Ishikawa (cell line): ENCODE results near the gene ERG.

ENCODE experiments used
- CEBPB ChIP-seq: IDR thresholded peaks from 2 replicates; pipeline ENCODE4 v1.6.1; 2012
- CREB1 ChIP-seq: IDR thresholded peaks from 2 replicates; pipeline ENCODE4 v1.6.1; 2012; ENCODE audit warnings: low read depth
- EGR1 ChIP-seq: IDR thresholded peaks from 2 replicates; pipeline ENCODE4 v1.6.1; 2012
- EP300 ChIP-seq: IDR thresholded peaks from 2 replicates; pipeline ENCODE4 v1.6.1; 2012; ENCODE audit warnings: borderline replicate concordance
- FOXM1 ChIP-seq: IDR thresholded peaks from 2 replicates; pipeline ENCODE4 v1.6.1; 2012; ENCODE audit warnings: low read depth, borderline replicate concordance
- NFIC ChIP-seq: IDR thresholded peaks from 2 replicates; pipeline ENCODE4 v1.6.1; 2012
- RAD21 ChIP-seq: IDR thresholded peaks from 2 replicates; pipeline ENCODE4 v1.6.1; 2012; ENCODE audit warnings: low read depth
- TAF1 ChIP-seq: IDR thresholded peaks from 2 replicates; pipeline ENCODE4 v1.6.1; 2012; ENCODE audit warnings: low read depth, mild to moderate bottlenecking
- TCF12 ChIP-seq: IDR thresholded peaks from 2 replicates; pipeline ENCODE4 v1.6.1; 2012; ENCODE audit warnings: low read depth
- TEAD4 ChIP-seq: IDR thresholded peaks from 2 replicates; pipeline ENCODE4 v1.6.1; 2012
- YY1 ChIP-seq: IDR thresholded peaks from 2 replicates; pipeline ENCODE4 v1.6.1; 2012; ENCODE audit warnings: low read depth
- ZBTB7A ChIP-seq: IDR thresholded peaks from 2 replicates; pipeline ENCODE4 v1.6.1; 2012; ENCODE audit warnings: low read depth
- TF ChIP-seq, protein P1 (sequence below): IDR thresholded peaks from 2 replicates; pipeline ENCODE4 v1.6.1; 2012
- TF ChIP-seq, protein P2 (sequence below): IDR thresholded peaks from 2 replicates; pipeline ENCODE4 v1.6.1; 2012
- TF ChIP-seq, protein P3 (sequence below): IDR thresholded peaks from 2 replicates; pipeline ENCODE4 v1.6.1; 2012; ENCODE audit warnings: low read depth, mild to moderate bottlenecking

Gene ERG

DNA sequence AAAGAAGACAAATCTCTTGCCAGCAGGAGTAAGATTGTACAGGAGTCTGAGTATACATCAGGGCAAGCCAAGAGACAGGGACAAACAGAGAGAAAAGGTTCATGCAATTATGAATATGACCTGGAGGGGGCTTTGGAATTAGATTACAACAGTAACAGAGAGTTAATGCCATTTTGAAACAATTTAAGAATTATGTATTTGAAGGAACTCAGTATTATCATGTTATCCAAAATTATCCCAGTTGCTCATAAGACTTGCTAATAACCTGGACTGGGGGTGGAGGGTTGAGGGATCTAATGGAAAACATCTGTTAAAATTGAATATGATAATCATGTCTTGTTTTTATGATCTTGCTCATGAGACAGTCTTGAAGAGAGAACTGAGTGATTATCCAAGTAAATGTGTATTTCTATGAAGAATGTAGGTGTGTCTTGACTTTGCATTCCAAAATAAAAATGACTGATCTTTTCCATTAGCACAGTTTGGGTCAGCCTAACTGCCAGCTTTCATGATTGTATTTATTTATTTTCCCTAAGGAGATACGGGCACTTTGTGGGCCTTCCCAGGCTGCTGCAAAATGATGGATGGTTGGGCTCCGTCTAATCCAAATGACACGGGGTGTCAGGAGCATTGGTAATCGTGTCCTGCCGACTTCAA, 117.7 kb downstream of the ERG start:
- TF ChIP-seq, protein P1, sequence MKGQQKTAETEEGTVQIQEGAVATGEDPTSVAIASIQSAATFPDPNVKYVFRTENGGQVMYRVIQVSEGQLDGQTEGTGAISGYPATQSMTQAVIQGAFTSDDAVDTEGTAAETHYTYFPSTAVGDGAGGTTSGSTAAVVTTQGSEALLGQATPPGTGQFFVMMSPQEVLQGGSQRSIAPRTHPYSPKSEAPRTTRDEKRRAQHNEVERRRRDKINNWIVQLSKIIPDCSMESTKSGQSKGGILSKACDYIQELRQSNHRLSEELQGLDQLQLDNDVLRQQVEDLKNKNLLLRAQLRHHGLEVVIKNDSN = no peak
- no peak for TF ChIP-seq TEAD4
- TF ChIP-seq RAD21 = no peak
- TF ChIP-seq, protein P2, sequence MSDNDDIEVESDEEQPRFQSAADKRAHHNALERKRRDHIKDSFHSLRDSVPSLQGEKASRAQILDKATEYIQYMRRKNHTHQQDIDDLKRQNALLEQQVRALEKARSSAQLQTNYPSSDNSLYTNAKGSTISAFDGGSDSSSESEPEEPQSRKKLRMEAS = no peak
- TF ChIP-seq FOXM1 = no peak
- no peak for TF ChIP-seq TAF1
- TF ChIP-seq EP300 = no peak

DNA sequence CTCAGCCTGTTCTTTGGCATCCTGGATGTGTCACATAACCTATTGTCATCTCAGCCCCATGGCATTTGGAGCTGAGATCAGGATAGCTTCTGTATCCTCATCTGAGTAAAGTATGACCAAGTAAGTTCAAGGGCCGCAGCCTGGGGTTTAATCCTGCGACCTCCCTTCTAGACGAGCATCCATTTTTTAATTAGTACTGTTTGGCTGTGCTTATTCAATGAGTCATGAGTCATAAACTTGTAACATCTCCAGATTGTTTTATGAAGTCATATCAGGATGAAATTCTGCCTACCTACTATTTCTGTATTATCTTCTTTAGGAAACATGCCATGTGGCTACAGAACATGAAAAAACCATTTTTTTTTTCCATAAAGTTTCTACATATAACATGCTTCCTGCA, 119.1 kb downstream of the ERG start:
- no peak for TF ChIP-seq CEBPB
- TF ChIP-seq ZBTB7A = no peak
- TF ChIP-seq, protein P2 = no peak
- no peak for TF ChIP-seq FOXM1
- TF ChIP-seq, protein P3, sequence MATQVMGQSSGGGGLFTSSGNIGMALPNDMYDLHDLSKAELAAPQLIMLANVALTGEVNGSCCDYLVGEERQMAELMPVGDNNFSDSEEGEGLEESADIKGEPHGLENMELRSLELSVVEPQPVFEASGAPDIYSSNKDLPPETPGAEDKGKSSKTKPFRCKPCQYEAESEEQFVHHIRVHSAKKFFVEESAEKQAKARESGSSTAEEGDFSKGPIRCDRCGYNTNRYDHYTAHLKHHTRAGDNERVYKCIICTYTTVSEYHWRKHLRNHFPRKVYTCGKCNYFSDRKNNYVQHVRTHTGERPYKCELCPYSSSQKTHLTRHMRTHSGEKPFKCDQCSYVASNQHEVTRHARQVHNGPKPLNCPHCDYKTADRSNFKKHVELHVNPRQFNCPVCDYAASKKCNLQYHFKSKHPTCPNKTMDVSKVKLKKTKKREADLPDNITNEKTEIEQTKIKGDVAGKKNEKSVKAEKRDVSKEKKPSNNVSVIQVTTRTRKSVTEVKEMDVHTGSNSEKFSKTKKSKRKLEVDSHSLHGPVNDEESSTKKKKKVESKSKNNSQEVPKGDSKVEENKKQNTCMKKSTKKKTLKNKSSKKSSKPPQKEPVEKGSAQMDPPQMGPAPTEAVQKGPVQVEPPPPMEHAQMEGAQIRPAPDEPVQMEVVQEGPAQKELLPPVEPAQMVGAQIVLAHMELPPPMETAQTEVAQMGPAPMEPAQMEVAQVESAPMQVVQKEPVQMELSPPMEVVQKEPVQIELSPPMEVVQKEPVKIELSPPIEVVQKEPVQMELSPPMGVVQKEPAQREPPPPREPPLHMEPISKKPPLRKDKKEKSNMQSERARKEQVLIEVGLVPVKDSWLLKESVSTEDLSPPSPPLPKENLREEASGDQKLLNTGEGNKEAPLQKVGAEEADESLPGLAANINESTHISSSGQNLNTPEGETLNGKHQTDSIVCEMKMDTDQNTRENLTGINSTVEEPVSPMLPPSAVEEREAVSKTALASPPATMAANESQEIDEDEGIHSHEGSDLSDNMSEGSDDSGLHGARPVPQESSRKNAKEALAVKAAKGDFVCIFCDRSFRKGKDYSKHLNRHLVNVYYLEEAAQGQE = no peak
- no peak for TF ChIP-seq YY1
- TF ChIP-seq RAD21 = no peak
- TF ChIP-seq TAF1 = no peak
- no peak for TF ChIP-seq TCF12
- TF ChIP-seq TEAD4 = no peak

DNA sequence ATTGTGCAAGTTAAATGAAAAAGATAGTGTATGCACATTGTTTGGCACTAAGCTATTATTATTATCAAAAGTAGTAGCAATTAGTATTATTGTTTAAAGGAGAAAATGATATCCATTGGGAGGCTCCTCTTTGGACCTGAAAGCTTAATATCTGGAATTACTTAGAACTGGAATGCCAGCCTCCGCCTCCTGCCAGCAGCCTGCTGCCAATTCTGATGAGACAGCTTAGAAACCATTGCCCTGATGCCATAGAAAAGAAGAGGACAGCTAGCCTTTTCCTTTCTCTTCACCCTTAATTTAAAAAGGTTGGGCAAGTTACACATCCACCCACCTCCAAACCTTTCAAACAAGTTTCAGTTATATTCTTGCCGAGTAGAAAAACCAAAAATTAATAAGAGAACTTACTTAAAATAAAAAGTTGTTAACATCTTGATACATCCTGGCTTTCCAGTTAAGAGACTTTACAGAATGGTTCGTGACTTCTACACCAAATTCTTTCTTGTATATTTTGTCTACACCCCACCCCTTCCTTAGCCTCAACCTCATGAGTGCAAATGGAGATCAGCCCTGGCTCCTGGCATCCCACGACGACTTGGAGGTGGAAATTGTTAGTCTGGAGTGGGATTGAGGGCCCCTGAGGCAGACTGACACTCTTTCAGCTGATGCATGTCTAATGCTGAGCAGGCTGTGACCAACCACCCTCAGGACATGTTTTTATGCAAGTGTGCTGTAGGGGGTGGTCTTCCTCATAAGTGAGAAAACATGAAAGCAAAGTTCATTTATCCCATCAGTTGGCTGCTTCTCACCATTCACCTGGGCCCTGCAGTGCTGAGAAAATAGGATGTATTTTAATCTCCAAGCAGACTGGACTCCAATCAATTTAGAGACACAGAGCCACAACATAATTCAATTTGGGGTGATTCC, 120.8 kb downstream of the ERG start:
- TF ChIP-seq TEAD4 = no peak
- no peak for TF ChIP-seq ZBTB7A
- TF ChIP-seq CEBPB = no peak
- TF ChIP-seq RAD21 = no peak

DNA sequence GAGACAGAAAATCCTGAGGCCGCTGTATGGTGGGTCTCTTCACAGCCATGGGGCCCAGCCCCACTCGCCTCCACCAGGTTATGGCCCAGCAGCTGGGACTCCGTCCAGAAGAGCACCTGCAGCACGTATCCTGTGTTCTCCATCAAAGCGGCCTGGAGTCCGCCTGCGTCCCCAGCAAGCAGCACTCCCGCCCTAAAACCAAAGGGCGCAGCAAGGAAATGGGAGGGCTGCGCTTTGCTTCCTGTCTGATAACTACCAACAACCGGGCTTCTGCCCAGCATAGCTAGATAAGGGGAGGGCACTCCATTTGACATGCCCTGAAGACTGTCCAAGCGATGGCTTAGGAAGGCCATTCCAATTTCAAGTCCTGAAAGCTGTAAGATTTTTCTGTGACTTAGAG, 121.6 kb downstream of the ERG start:
- TF ChIP-seq, protein P2 = no peak
- TF ChIP-seq TCF12 (no peak), EP300 (no peak), CREB1 (no peak), FOXM1 (no peak)

DNA sequence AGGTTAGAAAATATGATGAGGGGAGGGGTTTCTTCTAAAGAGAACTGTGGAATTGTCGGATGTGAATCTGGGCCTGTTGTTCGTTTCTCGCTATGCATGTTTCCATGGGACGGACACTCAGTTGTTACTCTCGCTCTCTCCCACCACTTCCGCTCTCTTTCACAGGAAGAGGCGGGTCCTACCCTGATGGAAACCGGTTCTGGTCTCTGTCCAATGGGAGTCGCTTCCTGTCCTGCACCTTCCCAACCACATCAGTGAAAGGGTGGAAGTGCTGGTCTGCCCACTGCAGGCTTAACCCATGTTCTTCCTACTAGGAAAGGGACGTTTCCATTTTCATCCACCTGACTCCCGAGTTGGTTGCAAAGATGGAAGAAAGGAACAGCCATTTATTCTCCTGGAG, 122.0 kb downstream of the ERG start:
- TF ChIP-seq CREB1 = no peak
- no peak for TF ChIP-seq FOXM1
- TF ChIP-seq, protein P3 = no peak
- TF ChIP-seq RAD21 = no peak
- TF ChIP-seq EGR1 = no peak
- no peak for TF ChIP-seq NFIC
- no peak for TF ChIP-seq EP300
- TF ChIP-seq ZBTB7A = no peak
- TF ChIP-seq TAF1 = no peak
- no peak for TF ChIP-seq YY1
- no peak for TF ChIP-seq CEBPB

DNA sequence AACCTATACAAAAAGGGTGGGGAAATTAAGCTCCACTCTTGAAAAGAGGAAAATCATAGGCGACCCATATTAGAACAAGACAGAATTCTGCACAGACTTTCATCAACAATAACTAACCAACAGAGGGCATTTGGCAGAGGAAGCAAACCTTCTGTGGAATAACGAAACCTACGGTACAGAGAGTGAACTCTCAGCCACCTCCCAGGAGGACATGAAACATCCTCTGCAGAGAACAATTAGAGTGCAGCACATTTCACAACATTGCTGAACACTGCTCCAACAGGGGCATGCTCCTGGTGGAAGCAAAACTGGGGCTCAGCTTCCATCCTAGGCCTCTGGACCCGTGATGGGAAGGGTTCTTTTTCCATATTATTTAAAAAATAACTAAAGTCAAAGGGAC, 130.6 kb downstream of the ERG start:
- TF ChIP-seq, protein P2 = no peak
- TF ChIP-seq, protein P3 = no peak
- TF ChIP-seq EP300 = no peak
- no peak for TF ChIP-seq TAF1
- no peak for TF ChIP-seq CEBPB
- no peak for TF ChIP-seq NFIC
- no peak for TF ChIP-seq CREB1
- no peak for TF ChIP-seq ZBTB7A
- no peak for TF ChIP-seq YY1
- TF ChIP-seq TCF12 = no peak
- TF ChIP-seq FOXM1 = no peak
- TF ChIP-seq EGR1 = no peak
- TF ChIP-seq, protein P1 = no peak
- no peak for TF ChIP-seq RAD21
- TF ChIP-seq TEAD4 = no peak
